D721Med (cell line): ENCODE measurements around the gene FADS1.

Experiments
- DNase-seq: peaks from one replicate; pipeline ENCODE4 v3.0.0; 2011; ENCODE audit warnings: low spot score; ENCODE audit not compliant: insufficient read length
- FAIRE-seq: peaks from 2 replicates; lab custom pipeline; 2011; peaks lifted over from hg19 to GRCh38; lab: Jason Lieb, UNC
- TF ChIP-seq, protein P1 (sequence below): IDR thresholded peaks from 2 replicates; pipeline ENCODE4 v1.5.1; 2012; ENCODE audit warnings: mild to moderate bottlenecking, control low read depth; ENCODE audit not compliant: insufficient read depth; ENCODE audit errors: missing control alignments

Gene FADS1

DNA sequence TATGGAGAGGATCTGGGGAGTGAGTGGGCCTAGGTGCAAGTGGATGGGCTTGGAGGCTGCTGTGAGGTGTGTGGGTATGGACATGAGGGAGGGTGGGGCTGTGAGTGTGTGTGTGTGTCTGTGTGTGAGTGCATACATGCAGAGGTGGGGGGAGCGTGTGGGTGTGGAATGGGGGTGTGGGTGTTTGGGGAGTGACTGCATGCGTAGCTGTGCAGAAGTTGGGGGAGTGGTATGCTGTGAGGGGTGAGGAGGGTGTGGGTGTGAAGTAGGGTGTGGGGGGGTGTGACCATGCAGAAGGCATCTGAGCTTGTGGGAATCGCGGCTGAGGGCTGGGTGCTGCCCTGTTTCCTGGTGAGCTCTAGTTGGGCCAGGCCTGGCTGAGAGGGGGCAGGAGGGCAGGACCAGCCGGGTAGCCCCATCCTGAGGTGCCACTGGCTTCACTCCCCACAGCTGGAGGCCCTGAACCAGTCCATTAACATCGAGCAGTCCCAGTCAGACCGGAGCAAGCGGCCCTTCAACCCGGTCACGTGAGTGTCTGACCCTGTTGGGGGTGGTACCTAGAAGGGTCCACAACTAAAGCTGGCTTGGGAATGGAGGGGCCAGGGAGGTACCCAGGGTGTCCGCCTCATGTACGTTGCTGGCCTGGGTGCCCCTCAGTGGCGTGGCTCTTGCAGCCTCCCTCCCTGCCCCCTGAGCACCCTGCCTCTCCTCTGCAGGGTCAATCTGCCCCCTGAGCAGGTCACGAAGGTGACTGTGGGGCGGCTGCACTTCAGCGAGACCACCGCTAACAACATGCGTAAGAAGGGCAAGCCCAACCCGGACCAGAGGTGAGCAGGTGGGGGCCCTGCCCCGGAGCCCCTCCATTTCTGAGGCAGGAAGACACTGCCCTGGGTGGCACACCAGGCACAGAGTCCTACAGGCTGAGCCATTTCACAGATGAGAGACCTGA lies 40.9 kb downstream of the FADS1 start:
- DNase-seq (no peak), FAIRE-seq (no peak)
- TF ChIP-seq, protein P1, sequence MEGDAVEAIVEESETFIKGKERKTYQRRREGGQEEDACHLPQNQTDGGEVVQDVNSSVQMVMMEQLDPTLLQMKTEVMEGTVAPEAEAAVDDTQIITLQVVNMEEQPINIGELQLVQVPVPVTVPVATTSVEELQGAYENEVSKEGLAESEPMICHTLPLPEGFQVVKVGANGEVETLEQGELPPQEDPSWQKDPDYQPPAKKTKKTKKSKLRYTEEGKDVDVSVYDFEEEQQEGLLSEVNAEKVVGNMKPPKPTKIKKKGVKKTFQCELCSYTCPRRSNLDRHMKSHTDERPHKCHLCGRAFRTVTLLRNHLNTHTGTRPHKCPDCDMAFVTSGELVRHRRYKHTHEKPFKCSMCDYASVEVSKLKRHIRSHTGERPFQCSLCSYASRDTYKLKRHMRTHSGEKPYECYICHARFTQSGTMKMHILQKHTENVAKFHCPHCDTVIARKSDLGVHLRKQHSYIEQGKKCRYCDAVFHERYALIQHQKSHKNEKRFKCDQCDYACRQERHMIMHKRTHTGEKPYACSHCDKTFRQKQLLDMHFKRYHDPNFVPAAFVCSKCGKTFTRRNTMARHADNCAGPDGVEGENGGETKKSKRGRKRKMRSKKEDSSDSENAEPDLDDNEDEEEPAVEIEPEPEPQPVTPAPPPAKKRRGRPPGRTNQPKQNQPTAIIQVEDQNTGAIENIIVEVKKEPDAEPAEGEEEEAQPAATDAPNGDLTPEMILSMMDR, result no peak

DNA sequence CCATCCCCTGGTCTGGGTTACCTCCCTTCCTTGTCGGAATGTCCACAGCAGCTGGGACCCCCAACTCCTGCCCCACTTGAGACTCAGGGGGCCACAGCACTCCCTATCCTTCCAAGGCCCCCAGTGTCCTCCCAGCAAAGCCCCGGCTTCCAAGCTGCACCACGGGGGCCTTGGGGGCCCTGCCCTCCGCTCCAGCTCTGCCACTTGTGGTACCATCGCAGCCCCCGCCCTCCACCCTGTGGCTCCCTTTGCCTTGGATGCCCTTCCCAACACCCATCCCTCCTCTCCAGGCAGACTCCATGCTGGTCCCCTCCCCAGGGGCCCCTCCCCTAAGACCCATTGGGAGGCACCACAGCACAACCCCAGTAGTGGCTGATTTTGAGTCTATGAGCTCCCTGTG lies 41.7 kb downstream of the FADS1 start:
- FAIRE-seq (no peak), DNase-seq (no peak)
- TF ChIP-seq, protein P1, result no peak

DNA sequence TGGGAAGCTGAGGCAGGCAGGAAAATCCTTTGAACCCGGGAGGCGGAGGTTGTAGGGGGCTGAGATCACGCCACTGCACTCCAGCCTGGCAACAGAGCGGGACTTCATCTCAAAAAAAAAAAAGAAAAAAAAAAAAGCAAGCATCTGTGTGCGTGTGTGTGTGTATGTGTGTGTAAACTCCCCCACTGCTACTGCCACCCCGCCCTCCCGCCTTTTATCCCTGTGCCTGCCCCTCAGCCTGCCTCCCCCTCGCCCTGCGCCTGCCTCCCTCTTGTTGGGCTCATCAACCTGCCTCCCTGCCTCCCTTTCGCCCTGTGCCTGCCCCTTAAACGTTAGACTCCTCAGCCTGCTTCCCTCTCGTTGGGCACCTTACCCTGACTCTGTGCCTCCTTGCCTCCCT lies 42.4 kb downstream of the FADS1 start:
- TF ChIP-seq, protein P1, result no peak
- DNase-seq (no peak), FAIRE-seq (no peak)

DNA sequence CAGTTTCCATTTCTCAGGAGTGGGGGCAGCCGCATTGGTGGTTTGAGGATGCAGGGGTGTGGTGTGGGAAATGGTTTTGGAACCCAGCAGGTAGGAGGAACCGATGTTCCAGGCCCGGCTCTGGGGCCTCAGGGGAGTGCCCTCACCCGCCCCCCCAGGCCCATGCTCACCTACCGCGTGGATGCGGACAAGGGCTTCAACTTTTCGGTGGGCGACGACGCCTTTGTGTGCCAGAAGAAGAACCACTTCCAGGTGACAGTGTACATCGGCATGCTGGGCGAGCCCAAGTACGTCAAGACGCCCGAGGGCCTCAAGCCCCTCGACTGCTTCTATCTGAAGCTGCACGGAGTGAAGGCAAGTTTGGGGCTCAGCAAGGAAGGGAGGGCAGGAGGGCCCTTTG lies 43.0 kb downstream of the FADS1 start:
- no peak for FAIRE-seq
- DNase-seq, result no peak
- TF ChIP-seq, protein P1, result no peak

DNA sequence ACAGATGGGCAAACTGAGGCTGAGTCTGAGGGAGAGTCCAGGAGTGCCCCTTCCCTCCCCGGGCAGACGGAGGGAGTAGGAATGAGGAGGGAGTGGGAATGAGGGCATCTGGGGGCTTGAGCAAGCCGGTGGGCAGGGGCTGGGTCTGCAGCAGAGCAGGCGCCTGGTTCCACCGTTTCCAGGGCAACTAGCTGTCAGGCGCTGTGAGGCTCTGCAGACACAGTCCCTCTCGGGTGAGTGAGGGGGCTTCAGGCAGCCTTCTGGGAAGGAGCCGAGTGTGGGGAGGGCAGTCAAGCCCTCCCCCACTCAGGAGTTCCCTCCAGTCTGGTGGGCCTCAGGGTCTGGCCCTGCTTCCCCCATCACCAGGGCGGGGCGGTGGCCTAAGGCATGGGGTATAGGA lies 43.4 kb downstream of the FADS1 start:
- TF ChIP-seq, protein P1, result no peak
- DNase-seq, result no peak
- FAIRE-seq, result no peak

DNA sequence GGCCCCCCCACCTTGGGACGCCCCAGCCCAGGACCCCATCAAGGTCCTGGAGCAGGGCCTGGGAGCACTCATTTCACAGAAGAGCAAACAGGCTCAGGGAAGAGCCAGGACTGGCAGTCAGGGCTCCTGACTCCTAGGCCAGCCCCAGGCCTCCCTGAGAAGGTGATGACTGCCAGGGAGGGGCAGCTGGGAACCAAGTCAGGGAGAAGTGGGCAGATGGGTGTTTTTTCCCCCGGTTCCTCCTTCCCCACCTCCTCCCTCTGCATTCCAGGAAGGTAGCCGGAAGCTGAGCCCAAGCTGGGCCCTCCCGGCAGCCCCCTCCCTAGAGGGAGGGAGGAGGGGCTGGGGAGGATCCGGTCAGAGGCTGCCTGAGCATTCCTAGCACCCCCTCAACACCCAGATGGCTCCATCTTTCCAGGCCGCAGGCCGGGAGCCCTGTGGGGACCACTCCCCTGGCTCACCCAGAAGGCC lies 44.8 kb downstream of the FADS1 start:
- DNase-seq, result no peak
- no peak for FAIRE-seq
- TF ChIP-seq, protein P1, result no peak
